ENCODE data around the gene ATP2B3. TPM values are rescaled to one million over a fixed set of nuclear protein-coding genes. Genes with fewer than 3 reads are reported as not detected.
"Not testable (repeated sequence)": the region's sequence is repeated elsewhere in the genome, so short reads cannot be mapped to it uniquely, and the experiment has no call there.

Gene ATP2B3
- total RNA-seq, 2 donors from 2014 or later = not detected

GRCh38 chrX:153601511-153602110, 84.2 kb downstream of the ATP2B3 start:
- Histone ChIP-seq H3K27me3 (no peaks in the 10 kb centered on the region), H3K36me3 (no peaks in the 10 kb centered on the region), H3K4me1 (peaks cover 0 to 15% of the 10 kb centered on the region in 2 donors), H3K27ac (no peak overlapping the region), H3K9me3 (no peaks in the 10 kb centered on the region), H3K4me3 (no peak overlapping the region)
- TF ChIP-seq CTCF (IDR thresholded peaks at IDR 0.05) = no peak
- DNase-seq (ENCODE audit: low spot score) = no peak

- H3K4me3 ChIP-seq = no peak overlapping the region
Observed at GRCh38 chrX:153602601-153603000, 85.2 kb downstream of the ATP2B3 start.

DNA sequence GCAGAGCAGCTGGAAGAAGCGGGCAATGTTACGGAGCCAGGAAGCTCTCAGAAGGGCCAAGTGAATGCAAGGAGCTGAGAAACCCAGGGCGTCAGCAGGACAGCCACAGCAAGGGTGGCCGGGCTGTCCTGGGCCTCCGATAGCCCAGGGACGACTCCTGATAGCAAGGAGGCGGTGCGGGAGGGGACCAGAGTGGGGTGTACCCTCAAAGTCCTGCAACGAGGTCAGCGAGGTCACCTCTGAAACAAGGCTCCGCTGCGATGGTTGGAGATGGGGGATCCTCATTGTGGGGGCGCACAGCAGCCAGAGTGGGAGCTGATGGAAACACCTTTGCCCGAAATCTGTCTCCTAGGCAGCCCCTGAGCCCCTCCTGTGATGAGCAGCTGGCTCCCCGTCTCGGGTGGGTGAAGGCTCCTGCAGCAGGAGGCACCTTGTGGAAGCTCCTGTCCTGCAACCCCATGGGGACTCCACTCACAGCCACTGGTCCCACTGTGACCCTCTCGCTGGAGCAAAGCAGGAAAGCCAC, 85.8 kb downstream of the ATP2B3 start:
- Histone ChIP-seq H3K4me1 (peaks cover 0 to 10% of the 10 kb centered on the region in 2 donors), H3K27ac (no peak overlapping the region), H3K36me3 (no peaks in the 10 kb centered on the region), H3K9me3 (no peaks in the 10 kb centered on the region), H3K27me3 (no peaks in the 10 kb centered on the region), H3K4me3 (no peak overlapping the region)
- TF ChIP-seq CTCF (IDR thresholded peaks at IDR 0.05) = no peak
- no peak for DNase-seq (ENCODE audit: low spot score)

More at GRCh38 chrX:153602601-153603000, 85.2 kb downstream of the ATP2B3 start:
- TF ChIP-seq CTCF (IDR thresholded peaks at IDR 0.05) = no peak
- DNase-seq (ENCODE audit: low spot score) = no peak
- Histone ChIP-seq H3K36me3 (no peaks in the 10 kb centered on the region), H3K27me3 (no peaks in the 10 kb centered on the region), H3K27ac (no peak overlapping the region), H3K9me3 (no peaks in the 10 kb centered on the region), H3K4me1 (peaks cover 0 to 15% of the 10 kb centered on the region in 2 donors)

DNA sequence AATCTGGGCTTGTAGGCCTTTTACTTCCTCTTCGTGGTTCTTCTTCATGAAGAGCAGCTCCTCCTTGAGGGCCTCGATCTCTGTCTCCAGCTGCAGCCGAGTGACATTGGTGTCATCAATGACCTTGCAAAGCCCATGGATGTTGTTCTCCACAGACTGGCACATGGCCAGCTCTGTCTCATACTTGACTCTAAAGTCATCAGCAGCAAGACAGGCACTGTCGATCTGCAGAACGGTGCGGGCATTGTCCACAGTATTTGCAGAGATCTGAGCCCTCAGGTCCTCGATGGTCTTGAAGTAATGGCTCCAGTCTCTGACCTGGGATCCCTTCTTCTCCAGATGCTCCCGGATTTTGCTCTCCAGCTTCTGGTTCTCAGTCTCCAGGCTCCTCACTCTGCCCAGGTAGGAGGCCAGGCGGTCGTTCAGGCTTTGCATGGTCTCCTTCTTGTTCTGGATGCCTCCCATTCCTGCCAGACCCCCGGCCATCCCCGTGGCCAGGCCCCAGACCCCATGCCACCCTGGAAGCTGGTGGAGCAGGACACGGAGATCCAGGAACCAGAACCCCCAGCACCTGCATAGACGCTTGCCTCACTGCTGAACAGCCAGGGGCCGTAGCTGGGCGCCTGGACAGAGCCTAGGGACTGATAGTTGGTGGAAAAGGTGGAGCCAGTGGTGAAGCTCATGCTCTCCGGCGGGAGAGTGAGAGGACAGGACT, 87.4 kb downstream of the ATP2B3 start:
- not testable (repeated sequence) for H3K36me3 ChIP-seq; H3K27me3 ChIP-seq; DNase-seq (ENCODE audit: low spot score); H3K4me3 ChIP-seq; H3K27ac ChIP-seq; H3K9me3 ChIP-seq
- peaks cover 0 to 12% of the 10 kb centered on the region in 2 donors for H3K4me1 ChIP-seq

DNA sequence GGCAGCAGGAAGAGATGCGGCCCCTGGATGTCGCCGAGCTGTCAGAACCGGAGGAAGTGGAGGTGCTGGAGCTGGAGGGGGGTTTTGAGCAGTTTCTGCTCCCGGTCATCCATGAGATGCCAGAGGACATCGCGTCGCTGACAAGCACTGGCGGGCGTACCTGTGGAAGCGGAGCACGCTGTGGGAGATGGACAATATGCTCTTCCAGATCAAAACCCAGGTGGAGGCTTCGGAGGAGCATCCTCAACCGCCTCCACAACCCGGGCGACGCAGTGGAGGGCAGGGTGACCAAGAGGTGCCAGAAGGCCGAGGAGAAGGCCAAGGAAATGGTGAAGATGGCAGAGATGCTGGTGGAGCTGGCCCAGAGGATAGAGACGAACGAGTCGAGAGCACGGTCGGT, 89.1 kb downstream of the ATP2B3 start:
- no peak for TF ChIP-seq CTCF (IDR thresholded peaks at IDR 0.05)
- H3K9me3 ChIP-seq = no peaks in the 10 kb centered on the region
- H3K4me1 ChIP-seq = peaks cover 0 to 10% of the 10 kb centered on the region in 2 donors
- no peaks in the 10 kb centered on the region for H3K27me3 ChIP-seq
- no peaks in the 10 kb centered on the region for H3K36me3 ChIP-seq
- no peak overlapping the region for H3K27ac ChIP-seq
- H3K4me3 ChIP-seq = no peak overlapping the region
- no peak for DNase-seq (ENCODE audit: low spot score)

DNA sequence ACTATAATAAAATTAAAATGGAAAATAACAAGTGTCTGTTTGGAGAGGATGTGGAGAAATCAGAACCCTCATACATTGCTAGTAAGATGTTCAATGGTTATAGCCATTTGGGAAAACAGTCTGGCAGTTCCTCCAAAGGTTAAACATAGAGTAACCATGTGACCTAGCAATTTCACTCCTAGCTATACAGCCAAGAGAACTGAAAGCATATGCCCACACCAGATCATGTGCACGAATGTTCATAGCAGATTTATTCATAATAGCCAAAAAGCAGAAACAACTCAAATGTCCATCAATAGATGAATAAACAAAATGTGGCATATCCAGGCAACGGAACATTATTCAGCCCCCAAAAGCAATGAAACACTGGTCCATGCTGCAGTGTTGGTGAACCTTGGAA, 90.9 kb downstream of the ATP2B3 start:
- Histone ChIP-seq H3K9me3 (no peaks in the 10 kb centered on the region), H3K27ac (no peak overlapping the region), H3K4me1 (peaks cover 0 to 10% of the 10 kb centered on the region in 2 donors), H3K4me3 (no peak overlapping the region), H3K36me3 (no peaks in the 10 kb centered on the region), H3K27me3 (no peaks in the 10 kb centered on the region)
- TF ChIP-seq CTCF (IDR thresholded peaks at IDR 0.05) = no peak
- DNase-seq (ENCODE audit: low spot score) = no peak
